Hematopoietic multipotent progenitor cell treated with erythropoietin and hydrocortisone succinate and interleukin-3 and kit ligand, for 17 days (in vitro differentiated cells): ENCODE results near the gene HIF3A.
"Not testable (repeated sequence)": the region's sequence is repeated elsewhere in the genome, so short reads cannot be mapped to it uniquely, and the experiment has no call there.

Source experiments
- DNase-seq: peaks from one replicate; pipeline ENCODE4 v3.0.0-alpha.2; 2015; ENCODE audit warnings: low spot score

Gene HIF3A

GRCh38 chr19:46361915-46362314 is 65.1 kb downstream of the HIF3A start:
- no peak for DNase-seq

DNA sequence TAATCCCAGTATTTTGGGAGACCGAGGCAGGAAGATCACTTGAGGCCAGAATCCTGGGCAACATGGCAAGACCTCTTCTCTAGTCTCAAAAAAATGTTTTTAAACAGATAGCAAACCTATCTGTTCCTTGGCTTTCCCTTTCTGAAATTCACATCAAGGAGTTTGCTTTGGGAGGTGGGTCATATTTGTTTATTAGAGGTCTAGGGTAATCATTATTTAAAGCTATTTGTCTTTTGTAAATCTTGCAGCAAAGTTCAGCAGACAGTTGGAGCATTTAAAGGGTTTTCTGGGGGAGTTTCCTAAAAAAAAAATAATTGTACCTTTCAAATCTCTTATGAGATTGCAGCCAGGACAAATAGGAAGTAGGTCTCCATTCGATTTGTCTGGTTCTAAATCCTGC is 67.5 kb downstream of the HIF3A start:
- DNase-seq = no peak

GRCh38 chr19:46365561-46365960 is 68.7 kb downstream of the HIF3A start:
- DNase-seq = no peak

DNA sequence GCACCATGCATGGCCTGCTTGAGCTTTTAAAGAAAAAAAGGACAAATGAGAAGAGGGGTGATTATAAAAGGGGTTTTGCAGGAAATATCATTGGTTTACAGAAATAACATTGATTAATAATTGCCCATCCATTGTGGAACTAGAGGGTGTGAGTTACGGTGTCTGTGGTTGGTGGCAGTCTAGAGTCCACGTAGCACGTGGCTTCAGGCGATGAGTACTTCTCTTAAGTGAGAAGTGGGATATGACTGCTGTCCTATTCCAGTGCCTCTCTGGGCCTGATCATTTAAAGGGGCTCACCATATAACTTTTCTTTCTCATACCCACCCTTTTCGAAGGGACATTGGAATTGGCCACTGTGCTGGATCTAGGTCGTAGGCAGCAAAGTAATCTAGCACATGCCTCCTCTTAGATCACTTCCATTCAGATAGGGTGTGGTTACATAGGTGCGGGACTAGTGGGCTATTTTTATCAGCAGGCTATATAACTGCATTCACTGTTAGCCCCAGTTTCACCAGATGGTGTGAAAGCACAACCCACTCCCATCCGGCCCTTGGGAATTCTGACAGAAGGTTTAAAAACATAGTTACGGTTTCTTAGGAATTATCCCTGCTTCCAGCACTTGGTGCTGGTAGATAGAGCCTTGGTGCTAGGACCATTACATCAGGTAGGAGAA is 69.9 kb downstream of the HIF3A start:
- DNase-seq = no peak

- no peak for DNase-seq
Measured at GRCh38 chr19:46367426-46367825, 70.6 kb downstream of the HIF3A start.

GRCh38 chr19:46368116-46368515 is 71.3 kb downstream of the HIF3A start:
- no peak for DNase-seq

- DNase-seq = no peak
Measured at GRCh38 chr19:46369817-46370216, 73.0 kb downstream of the HIF3A start.

GRCh38 chr19:46371371-46371901 is 74.6 kb downstream of the HIF3A start:
- DNase-seq = no peak

DNA sequence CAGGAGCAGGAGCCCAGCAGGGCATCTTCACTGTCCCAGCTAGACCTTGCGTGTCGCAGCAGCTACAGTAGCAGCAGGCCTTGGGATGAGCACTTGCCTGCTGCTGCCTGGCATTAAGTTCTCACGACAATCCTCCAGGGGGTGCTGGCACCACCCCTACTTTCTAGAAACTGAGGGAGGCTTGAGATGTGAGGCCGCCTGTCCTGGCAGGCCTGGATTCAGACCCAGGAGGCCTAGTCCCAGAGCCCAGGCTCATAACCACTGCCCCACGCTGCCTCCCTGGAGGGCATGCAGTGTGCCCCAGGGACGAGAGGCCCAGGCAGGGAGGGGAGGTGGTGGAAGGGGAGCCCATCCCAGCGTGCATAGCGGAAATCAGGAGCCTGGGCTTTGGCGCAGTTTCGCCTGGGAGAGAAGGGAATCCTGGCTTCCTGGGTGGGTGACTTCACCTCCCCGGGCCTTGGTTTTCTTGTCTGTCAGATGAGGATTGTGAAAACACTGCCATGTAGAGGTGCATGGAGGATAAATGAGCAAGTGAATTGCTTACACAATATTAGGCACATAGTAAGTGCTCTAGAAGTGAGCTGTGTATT is 76.2 kb downstream of the HIF3A start:
- no peak for DNase-seq

DNA sequence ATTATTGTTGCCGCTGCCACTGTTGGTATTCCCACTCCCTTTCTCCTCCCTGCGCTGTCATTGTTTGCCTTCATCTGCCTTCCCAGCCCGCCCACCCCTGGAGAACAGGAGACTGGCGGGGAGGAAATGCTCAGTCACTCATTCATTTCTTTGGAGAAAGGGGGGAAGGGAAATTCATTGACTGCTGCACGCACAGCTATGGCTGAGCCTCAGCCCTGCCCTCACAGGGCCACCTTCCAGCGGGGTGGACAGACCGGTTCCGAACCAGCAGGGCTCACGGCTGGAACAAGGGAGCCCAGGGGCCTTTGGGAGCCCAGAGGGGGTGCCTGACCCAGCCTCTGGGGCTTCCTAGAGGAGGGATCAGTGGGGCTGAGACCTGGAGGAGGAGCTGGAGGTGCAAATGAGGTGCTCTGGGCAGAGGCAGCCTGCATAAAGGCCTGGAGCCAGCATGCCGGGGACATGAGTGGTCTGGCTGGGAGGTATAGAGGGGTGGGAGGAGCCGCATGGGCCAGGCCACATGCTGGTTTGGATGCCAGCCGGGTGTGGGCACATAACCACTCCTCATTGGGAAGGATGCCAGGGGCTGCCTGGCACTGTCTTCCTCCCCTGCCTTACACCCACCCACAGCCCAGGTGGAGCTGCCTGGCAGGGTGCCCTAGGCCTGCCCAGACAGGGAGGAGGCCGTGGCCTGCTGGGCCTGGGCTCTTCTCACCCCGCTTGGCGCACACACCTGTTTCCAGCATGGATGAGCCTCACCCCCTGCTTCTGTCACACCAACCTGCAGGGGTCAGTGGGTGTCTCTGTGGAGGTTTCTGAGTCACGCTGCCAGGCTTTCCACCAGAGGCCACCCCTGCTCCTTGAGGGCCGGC is 76.9 kb downstream of the HIF3A start:
- DNase-seq = peak; percentile 68

GRCh38 chr19:46374536-46375475 is 78.0 kb downstream of the HIF3A start:
- DNase-seq = no peak

DNA sequence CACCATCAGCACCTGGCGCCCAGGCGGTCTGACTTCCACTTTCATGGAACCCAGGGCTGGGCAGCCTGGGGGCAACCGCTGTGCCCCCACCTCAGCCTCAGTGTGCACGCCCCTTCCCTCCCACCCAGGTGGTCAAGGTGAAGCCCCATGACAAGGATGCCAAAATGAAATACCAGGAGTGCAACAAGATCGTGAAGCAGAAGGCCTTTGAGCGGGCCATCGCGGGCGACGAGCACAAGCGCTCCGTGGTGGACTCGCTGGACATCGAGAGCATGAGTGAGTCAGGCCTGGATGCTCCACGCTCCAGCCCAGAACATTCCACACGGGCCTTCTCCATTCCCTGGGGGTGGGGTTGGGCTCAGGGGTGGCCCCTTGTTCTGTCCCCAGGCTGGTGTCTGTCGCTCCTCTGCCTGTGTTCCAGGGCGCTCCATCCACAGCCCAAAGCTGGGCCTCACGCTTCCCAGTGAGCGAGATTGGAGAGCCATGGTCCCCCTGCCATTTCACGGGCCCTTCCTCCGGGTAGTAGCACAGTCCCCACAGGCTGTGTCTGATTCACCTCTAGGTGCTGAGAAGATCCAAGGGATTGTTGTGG is 78.7 kb downstream of the HIF3A start:
- DNase-seq = not testable (repeated sequence)

- DNase-seq = no peak
Measured at GRCh38 chr19:46376241-46377153, 79.7 kb downstream of the HIF3A start.

DNA sequence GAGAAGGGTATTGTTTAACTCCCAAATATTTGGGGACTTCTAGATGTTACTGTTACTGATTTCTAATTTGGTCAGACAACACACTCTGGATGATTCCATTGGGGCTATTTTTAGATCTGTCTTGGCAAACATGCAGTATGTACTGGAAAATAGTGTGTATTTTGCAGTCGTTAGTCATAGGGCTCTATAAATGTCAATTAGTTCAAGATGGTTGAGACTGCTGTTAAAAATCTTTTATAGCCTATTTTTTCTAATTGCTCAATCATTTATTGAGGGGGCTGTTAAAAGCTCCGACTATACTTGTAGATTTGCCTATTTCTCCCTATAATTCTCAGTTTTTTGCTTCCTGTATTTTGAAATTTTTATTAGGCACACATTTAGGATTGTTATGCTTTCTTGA is 81.4 kb downstream of the HIF3A start:
- DNase-seq = no peak

GRCh38 chr19:46380690-46381089 is 83.8 kb downstream of the HIF3A start:
- no peak for DNase-seq

GRCh38 chr19:46381346-46381745 is 84.5 kb downstream of the HIF3A start:
- no peak for DNase-seq

DNA sequence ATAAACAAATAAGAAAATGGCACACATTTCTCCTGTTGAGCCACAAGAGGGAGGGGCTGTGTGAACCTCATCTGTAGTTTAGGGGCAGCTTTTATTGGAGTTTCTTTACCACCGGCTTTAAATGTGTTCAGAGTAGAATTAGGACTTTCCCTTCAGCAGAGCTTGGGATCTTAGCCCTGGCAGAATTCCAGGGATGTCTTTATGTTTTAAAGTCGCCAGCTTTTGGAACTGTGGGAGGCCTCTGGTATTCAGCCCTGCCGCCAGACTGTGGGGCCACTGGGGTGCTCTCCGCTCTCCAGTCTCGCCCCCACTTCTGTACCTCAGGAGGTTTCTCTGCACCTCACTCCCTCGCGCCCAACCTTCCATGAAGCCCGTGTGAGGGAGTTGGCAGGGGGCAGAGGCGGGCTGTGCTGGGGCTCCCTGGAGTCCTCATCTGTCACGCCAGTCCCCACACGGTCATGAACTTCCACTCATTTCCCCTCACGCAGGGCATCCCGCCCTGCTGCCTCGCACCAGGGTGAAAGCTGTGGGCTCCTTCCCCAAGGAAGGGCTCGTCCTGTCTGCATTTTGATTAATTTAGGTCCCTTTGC is 85.0 kb downstream of the HIF3A start:
- no peak for DNase-seq

DNA sequence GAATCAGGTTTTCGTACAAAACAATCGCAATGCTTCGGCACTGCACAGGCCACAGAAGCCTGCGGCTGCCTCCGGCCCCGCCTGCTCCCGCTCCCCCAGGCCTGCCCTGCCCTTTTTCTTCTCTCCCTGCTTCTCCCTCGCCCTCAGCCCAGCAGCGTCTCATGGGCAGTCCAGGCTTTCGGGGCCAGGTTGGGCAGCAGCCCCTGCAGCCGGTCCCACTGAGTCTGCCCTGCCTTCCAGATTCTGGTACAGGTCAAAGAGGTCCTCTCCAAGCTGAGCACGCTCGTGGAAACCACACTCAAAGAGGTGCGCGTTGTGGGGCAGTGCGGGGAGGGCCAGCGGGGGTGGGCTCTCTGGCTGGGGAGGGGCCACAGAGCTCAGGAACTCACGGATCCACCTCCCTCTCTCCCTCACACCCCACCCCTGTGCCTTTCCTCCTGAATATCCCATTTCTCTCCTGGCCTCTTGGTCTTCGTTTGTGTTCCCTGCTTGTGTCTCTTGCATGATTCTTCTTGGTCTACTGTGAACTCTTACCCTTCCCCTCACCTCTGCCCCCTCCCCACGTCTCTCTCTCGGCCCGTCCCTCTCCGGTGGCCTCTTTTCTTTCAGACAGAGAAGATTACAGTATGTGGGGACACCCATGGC is 86.5 kb downstream of the HIF3A start:
- DNase-seq = no peak

GRCh38 chr19:46383846-46384245 is 87.0 kb downstream of the HIF3A start:
- DNase-seq = no peak
